ENCODE results near the gene DEGS2. TPM values are rescaled to one million over a fixed set of nuclear protein-coding genes. Genes with fewer than 3 reads are reported as not detected.

DEGS2 gene
- total RNA-seq, 1 experiment from 2014 or later: not detected

GRCh38 chr14:100156776-100157175 is 2.7 kb downstream of the DEGS2 start:
- H3K4me1 ChIP-seq (ENCODE audit: low read length): peaks cover 11% of the 10 kb centered on the region
- H3K9ac ChIP-seq (ENCODE audit: low read length): no peak overlapping the region
- H2AFZ ChIP-seq (ENCODE audit: low read length): no peak overlapping the region
- H3K4me3 ChIP-seq (ENCODE audit: low read length): no peak overlapping the region
- no peak for DNase-seq
- H3K9me2 ChIP-seq (replicated peaks; ENCODE audit: insufficient read depth, low read length): no peaks in the 10 kb centered on the region
- no peaks in the 10 kb centered on the region for H3K36me3 ChIP-seq (ENCODE audit: insufficient read depth, low read length)
- no peaks in the 10 kb centered on the region for H4K20me1 ChIP-seq (ENCODE audit: insufficient read depth, low read depth, low read length)
- no peaks in the 10 kb centered on the region for H3K27me3 ChIP-seq (ENCODE audit: low read length)
- peaks cover 13% of the 10 kb centered on the region for H3K9me3 ChIP-seq (ENCODE audit: low read length)
- H3K79me2 ChIP-seq (ENCODE audit: low read length): no peaks in the 10 kb centered on the region
- H3K4me2 ChIP-seq (ENCODE audit: low read depth, low read length, poor library complexity, severe bottlenecking): no peak overlapping the region
- no peak overlapping the region for H3K27ac ChIP-seq (ENCODE audit: low read length)

GRCh38 chr14:100155756-100156616 is 3.5 kb downstream of the DEGS2 start:
- no peaks in the 10 kb centered on the region for H3K79me2 ChIP-seq (ENCODE audit: low read length)
- H3K9me2 ChIP-seq (replicated peaks; ENCODE audit: insufficient read depth, low read length): no peaks in the 10 kb centered on the region
- no peaks in the 10 kb centered on the region for H4K20me1 ChIP-seq (ENCODE audit: insufficient read depth, low read depth, low read length)
- H2AFZ ChIP-seq (ENCODE audit: low read length): no peak overlapping the region
- no peak overlapping the region for H3K27ac ChIP-seq (ENCODE audit: low read length)
- peaks cover 13% of the 10 kb centered on the region for H3K9me3 ChIP-seq (ENCODE audit: low read length)
- H3K4me1 ChIP-seq (ENCODE audit: low read length): peaks cover 11% of the 10 kb centered on the region
- no peak for DNase-seq
- no peak overlapping the region for H3K4me3 ChIP-seq (ENCODE audit: low read length)
- H3K9ac ChIP-seq (ENCODE audit: low read length): no peak overlapping the region
- no peaks in the 10 kb centered on the region for H3K36me3 ChIP-seq (ENCODE audit: insufficient read depth, low read length)
- H3K4me2 ChIP-seq (ENCODE audit: low read depth, low read length, poor library complexity, severe bottlenecking): no peak overlapping the region
- H3K27me3 ChIP-seq (ENCODE audit: low read length): no peaks in the 10 kb centered on the region

GRCh38 chr14:100155049-100155621 is 4.3 kb downstream of the DEGS2 start:
- Histone ChIP-seq H2AFZ (ENCODE audit: low read length) (no peak overlapping the region), H3K4me2 (ENCODE audit: low read depth, low read length, poor library complexity, severe bottlenecking) (no peak overlapping the region), H4K20me1 (ENCODE audit: insufficient read depth, low read depth, low read length) (no peaks in the 10 kb centered on the region), H3K27me3 (ENCODE audit: low read length) (no peaks in the 10 kb centered on the region), H3K9me3 (ENCODE audit: low read length) (peaks cover 13% of the 10 kb centered on the region), H3K4me1 (ENCODE audit: low read length) (peaks cover 11% of the 10 kb centered on the region), H3K27ac (ENCODE audit: low read length) (no peak overlapping the region), H3K79me2 (ENCODE audit: low read length) (no peaks in the 10 kb centered on the region), H3K9ac (ENCODE audit: low read length) (no peak overlapping the region), H3K36me3 (ENCODE audit: insufficient read depth, low read length) (no peaks in the 10 kb centered on the region), H3K9me2 (replicated peaks; ENCODE audit: insufficient read depth, low read length) (no peaks in the 10 kb centered on the region), H3K4me3 (ENCODE audit: low read length) (no peak overlapping the region)
- peak; percentile 78 for DNase-seq

GRCh38 chr14:100153560-100153959 is 5.9 kb downstream of the DEGS2 start:
- Histone ChIP-seq H3K4me1 (ENCODE audit: low read length) (peaks cover 8% of the 10 kb centered on the region), H3K27ac (ENCODE audit: low read length) (no peak overlapping the region), H3K9me3 (ENCODE audit: low read length) (peaks cover 13% of the 10 kb centered on the region), H3K9ac (ENCODE audit: low read length) (no peak overlapping the region), H3K4me2 (ENCODE audit: low read depth, low read length, poor library complexity, severe bottlenecking) (no peak overlapping the region), H3K79me2 (ENCODE audit: low read length) (no peaks in the 10 kb centered on the region), H4K20me1 (ENCODE audit: insufficient read depth, low read depth, low read length) (no peaks in the 10 kb centered on the region), H3K9me2 (replicated peaks; ENCODE audit: insufficient read depth, low read length) (no peaks in the 10 kb centered on the region), H3K36me3 (ENCODE audit: insufficient read depth, low read length) (no peaks in the 10 kb centered on the region), H2AFZ (ENCODE audit: low read length) (no peak overlapping the region), H3K4me3 (ENCODE audit: low read length) (no peak overlapping the region), H3K27me3 (ENCODE audit: low read length) (no peaks in the 10 kb centered on the region)
- DNase-seq: no peak

GRCh38 chr14:100152091-100152490 is 7.4 kb downstream of the DEGS2 start:
- Histone ChIP-seq H3K4me3 (ENCODE audit: low read length) (no peak overlapping the region), H3K27ac (ENCODE audit: low read length) (no peak overlapping the region), H3K9me2 (replicated peaks; ENCODE audit: insufficient read depth, low read length) (no peaks in the 10 kb centered on the region), H3K4me1 (ENCODE audit: low read length) (peaks cover 9% of the 10 kb centered on the region; the same call in 1 of the 2 replicates), H3K79me2 (ENCODE audit: low read length) (no peaks in the 10 kb centered on the region), H4K20me1 (ENCODE audit: insufficient read depth, low read depth, low read length) (no peaks in the 10 kb centered on the region), H3K4me2 (ENCODE audit: low read depth, low read length, poor library complexity, severe bottlenecking) (no peak overlapping the region), H2AFZ (ENCODE audit: low read length) (no peak overlapping the region), H3K9ac (ENCODE audit: low read length) (no peak overlapping the region), H3K9me3 (ENCODE audit: low read length) (peaks cover 13% of the 10 kb centered on the region), H3K27me3 (ENCODE audit: low read length) (no peaks in the 10 kb centered on the region), H3K36me3 (ENCODE audit: insufficient read depth, low read length) (no peaks in the 10 kb centered on the region)
- DNase-seq: no peak

GRCh38 chr14:100150932-100151587 is 8.4 kb downstream of the DEGS2 start:
- Histone ChIP-seq H3K27ac (ENCODE audit: low read length) (no peak overlapping the region), H3K4me3 (ENCODE audit: low read length) (no peak overlapping the region), H3K27me3 (ENCODE audit: low read length) (no peaks in the 10 kb centered on the region), H4K20me1 (ENCODE audit: insufficient read depth, low read depth, low read length) (no peaks in the 10 kb centered on the region), H3K9me3 (ENCODE audit: low read length) (peaks cover 13% of the 10 kb centered on the region), H3K79me2 (ENCODE audit: low read length) (no peaks in the 10 kb centered on the region), H3K36me3 (ENCODE audit: insufficient read depth, low read length) (no peaks in the 10 kb centered on the region), H3K9me2 (replicated peaks; ENCODE audit: insufficient read depth, low read length) (no peaks in the 10 kb centered on the region), H3K4me1 (ENCODE audit: low read length) (peaks cover 10% of the 10 kb centered on the region; the same call in 1 of the 2 replicates), H2AFZ (ENCODE audit: low read length) (no peak overlapping the region), H3K9ac (ENCODE audit: low read length) (no peak overlapping the region), H3K4me2 (ENCODE audit: low read depth, low read length, poor library complexity, severe bottlenecking) (no peak overlapping the region)
- DNase-seq: no peak

GRCh38 chr14:100149851-100150611 is 9.4 kb downstream of the DEGS2 start:
- H3K4me3 ChIP-seq (ENCODE audit: low read length): no peak overlapping the region
- no peak overlapping the region for H3K9ac ChIP-seq (ENCODE audit: low read length)
- H3K27ac ChIP-seq (ENCODE audit: low read length): no peak overlapping the region
- H3K9me3 ChIP-seq (ENCODE audit: low read length): peaks cover 9% of the 10 kb centered on the region
- H3K27me3 ChIP-seq (ENCODE audit: low read length): no peaks in the 10 kb centered on the region
- no peak for DNase-seq
- H4K20me1 ChIP-seq (ENCODE audit: insufficient read depth, low read depth, low read length): no peaks in the 10 kb centered on the region
- no peaks in the 10 kb centered on the region for H3K79me2 ChIP-seq (ENCODE audit: low read length)
- H3K4me2 ChIP-seq (ENCODE audit: low read depth, low read length, poor library complexity, severe bottlenecking): no peak overlapping the region
- no peak overlapping the region for H2AFZ ChIP-seq (ENCODE audit: low read length)
- H3K9me2 ChIP-seq (replicated peaks; ENCODE audit: insufficient read depth, low read length): no peaks in the 10 kb centered on the region
- H3K36me3 ChIP-seq (ENCODE audit: insufficient read depth, low read length): no peaks in the 10 kb centered on the region
- peaks cover 10% of the 10 kb centered on the region; the same call in 1 of the 2 replicates for H3K4me1 ChIP-seq (ENCODE audit: low read length)

Measured in Karpas-422 (cell line).